Retinal pigment epithelial cell (primary cell): ENCODE measurements around the gene DIS3L2.

Experiments used
- DNase-seq: peaks from one replicate; pipeline ENCODE4 v3.0.0-alpha.2; 2010; ENCODE audit warnings: low read depth
- H3K4me3 ChIP-seq: 2 replicates; pipeline ENCODE4 v1.5.1; 2011; ENCODE audit warnings: mild to moderate bottlenecking, low read length, control low read depth, moderate library complexity
- TF ChIP-seq, protein P1 (sequence below): conservative IDR thresholded peaks from 2 replicates; pipeline ENCODE4 v1.5.1; 2011; ENCODE audit warnings: low read depth, low read length, control low read depth, inconsistent platforms

DIS3L2 gene

DNA sequence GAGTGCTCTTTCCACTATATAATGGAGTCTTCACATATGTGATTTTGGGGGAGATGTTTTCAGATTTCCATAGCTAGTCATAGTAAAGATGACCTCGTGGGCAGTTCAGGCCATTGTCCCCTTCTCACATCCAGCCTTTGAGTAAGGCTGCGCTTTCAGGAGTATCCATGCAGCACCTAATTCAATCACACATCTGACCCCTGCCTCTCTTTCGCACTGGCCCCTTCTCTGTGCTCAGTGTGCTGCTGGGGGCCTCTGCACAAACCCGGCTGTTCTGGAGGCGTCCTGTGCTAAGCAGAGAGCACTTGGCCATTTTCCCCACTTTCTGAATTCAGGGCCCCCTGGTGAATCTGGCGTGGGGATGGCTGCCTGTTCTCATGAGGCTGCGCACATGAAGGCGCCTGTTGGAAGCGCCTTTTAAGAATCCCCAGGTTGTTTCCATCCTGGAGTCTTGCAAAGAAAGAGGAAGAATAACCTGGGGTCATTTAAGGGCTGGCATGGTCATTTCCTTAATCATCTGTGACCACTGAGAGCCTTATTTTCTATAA is 321.1 kb downstream of the DIS3L2 start:
- no peak for DNase-seq
- TF ChIP-seq, protein P1, sequence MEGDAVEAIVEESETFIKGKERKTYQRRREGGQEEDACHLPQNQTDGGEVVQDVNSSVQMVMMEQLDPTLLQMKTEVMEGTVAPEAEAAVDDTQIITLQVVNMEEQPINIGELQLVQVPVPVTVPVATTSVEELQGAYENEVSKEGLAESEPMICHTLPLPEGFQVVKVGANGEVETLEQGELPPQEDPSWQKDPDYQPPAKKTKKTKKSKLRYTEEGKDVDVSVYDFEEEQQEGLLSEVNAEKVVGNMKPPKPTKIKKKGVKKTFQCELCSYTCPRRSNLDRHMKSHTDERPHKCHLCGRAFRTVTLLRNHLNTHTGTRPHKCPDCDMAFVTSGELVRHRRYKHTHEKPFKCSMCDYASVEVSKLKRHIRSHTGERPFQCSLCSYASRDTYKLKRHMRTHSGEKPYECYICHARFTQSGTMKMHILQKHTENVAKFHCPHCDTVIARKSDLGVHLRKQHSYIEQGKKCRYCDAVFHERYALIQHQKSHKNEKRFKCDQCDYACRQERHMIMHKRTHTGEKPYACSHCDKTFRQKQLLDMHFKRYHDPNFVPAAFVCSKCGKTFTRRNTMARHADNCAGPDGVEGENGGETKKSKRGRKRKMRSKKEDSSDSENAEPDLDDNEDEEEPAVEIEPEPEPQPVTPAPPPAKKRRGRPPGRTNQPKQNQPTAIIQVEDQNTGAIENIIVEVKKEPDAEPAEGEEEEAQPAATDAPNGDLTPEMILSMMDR: no peak
- H3K4me3 ChIP-seq: no peak overlapping the region

DNA sequence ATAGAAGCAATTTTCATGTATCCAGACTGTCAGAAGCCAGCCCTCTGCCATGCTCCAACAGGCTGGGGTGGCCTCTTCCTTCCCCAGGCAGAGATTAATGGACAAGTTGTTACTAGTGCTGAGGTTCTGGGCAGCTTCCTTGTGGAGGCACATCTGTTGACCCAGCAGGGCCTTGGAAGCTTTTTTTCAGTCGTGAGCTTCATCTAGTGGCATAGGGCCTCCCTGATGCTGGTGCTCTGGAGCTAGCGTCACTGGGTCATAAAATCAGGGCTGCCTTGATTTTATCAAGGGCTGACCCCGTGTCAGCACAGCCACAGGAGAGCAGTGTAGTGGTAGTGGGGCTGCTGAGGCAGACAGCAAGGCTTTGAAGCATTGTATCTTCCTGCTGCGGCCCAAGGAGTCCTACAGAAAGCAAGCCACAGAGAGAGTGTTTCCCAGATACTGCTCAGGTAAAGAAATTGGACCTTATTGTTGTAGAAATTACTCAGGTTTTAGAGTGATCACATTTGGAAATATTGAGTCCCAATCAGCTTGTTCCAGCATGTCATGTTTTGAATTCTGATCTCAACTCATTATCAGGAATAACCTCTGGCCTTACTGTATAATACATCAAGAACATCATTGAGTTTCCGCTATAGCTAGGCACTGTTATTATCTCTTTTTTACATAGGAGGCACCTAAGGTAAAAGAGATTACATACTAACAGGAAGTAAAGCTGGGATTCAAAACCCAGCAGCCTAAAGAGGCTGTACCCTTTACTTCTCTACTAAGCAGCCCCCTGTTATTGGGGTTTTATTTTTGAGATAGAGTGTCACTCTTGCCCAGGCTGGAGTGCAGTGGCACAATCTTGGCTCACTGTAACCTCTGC is 324.7 kb downstream of the DIS3L2 start:
- TF ChIP-seq, protein P1: no peak
- no peak overlapping the region for H3K4me3 ChIP-seq
- DNase-seq: no peak

DNA sequence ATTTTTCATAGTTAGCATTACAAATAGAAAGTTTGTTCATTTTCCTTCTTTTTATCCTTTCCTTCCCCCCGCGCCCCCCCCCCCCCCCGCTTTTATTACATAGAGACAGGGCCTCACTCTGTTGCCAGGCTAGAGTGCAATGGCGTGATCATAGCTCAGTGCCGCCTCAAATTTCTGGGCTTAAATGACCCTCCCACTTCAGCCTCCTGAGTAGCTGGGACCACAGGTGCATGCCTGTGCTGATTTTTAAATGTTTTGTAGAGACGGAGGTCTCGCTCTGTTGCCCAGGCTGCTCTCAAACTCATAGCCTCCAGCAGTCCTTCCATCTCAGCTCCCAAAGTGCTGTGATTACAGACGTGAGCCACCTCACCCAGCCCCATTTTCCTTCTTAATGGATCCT is 325.8 kb downstream of the DIS3L2 start:
- TF ChIP-seq, protein P1: no peak
- H3K4me3 ChIP-seq: no peak overlapping the region
- no peak for DNase-seq

DNA sequence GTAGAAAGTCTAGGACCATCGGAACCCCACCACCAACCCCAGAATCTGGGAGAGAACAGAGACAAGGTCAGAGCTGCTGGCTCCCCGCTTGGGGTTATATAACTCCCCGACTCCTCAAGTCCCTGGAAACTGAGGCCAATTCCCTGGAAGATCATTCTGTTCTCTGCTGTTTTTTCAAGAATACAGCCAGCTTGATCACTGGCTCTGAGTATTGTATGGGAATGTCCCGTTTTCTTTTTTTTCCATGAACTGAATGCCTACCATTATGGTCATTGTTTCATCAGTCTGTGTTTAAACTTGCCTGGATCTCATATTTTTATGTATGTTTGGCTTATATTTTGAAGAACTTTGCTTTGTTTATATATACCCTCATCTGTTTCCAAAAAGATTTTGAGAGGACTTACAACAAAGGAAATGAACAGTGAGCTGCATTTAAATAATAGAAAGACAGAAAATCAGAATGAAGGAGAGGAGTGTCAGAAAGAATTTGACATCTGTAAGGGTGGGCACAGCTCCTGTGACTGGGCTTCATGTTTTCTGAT is 327.0 kb downstream of the DIS3L2 start:
- DNase-seq: no peak
- TF ChIP-seq, protein P1: no peak
- H3K4me3 ChIP-seq: no peak overlapping the region

DNA sequence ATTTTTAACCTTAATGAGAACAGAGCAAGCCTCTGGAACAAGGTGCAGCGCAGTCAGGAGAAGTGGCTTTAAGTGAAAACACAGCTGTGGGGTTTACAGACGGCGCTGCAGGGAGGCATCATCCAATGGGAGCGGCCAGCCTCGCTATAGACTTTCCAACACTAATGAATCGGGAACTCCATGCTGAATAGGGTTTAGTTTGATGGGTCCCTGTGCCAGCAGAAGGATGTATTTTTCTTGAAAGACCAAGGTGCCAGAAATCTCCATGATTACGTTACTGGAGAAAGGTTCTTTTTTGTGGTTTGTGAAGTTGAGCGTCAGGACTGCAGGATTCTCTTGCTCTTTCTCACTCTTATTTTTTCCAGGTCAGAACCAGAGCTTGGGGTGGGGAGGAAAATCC is 329.2 kb downstream of the DIS3L2 start:
- TF ChIP-seq, protein P1: no peak
- no peak for DNase-seq
- no peak overlapping the region for H3K4me3 ChIP-seq

DNA sequence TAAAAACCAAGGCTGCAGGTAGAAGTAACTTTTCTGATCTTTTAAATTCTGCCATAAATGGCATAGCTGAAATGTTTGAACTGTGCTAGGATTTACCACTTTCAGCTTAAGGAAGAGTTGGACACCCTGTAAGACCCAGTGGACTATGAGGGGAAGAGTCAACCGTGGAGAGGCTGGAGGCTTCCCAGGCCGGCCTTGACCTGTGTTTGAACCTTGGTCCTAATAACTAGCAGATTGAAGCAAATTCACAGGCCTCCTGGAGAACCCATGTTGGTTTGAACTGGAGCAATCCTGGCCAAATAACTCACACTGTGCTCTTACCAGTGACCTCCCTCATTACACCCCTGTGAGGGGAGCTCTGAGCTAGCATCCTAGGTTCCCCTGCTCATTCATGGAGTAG is 329.8 kb downstream of the DIS3L2 start:
- H3K4me3 ChIP-seq: no peak overlapping the region
- DNase-seq: no peak
- TF ChIP-seq, protein P1: no peak
